ENCODE measurements around the gene NEXN. TPM values are rescaled to one million over a fixed set of nuclear protein-coding genes. Genes with fewer than 3 reads are reported as not detected.

NEXN gene
- total and polyA plus RNA-seq, 2 of the 13 experiments (the other 11 are each of a cell fraction or from before 2014, with no cell fraction given), result 0.07 to 0.97 TPM

- TF ChIP-seq CSRNP2 (CRISPR knock-in tag; conservative IDR thresholded peaks at IDR 0.05; ENCODE audit: low read depth), result no peak
- TF ChIP-seq MEF2D (CRISPR knock-in tag; IDR thresholded peaks at IDR 0.05), result no peak
- no peak for TF ChIP-seq XBP1 (CRISPR knock-in tag; IDR thresholded peaks at IDR 0.05)
- TF ChIP-seq YEATS4 (CRISPR knock-in tag; IDR thresholded peaks at IDR 0.05; ENCODE audit: borderline replicate concordance), result peak; percentile 82
- 0 out of 2 replicates have a peak, but pooled peaks have one; percentile 35 for TF ChIP-seq RNF2 (conservative IDR thresholded peaks at IDR 0.05; ENCODE audit: low read depth)
- 0 out of 2 replicates have a peak, but pooled peaks have one; percentile 11 for TF ChIP-seq ATF5 (CRISPR knock-in tag; IDR thresholded peaks at IDR 0.05; ENCODE audit: low read depth)
- TF ChIP-seq IKZF4 (CRISPR knock-in tag; IDR thresholded peaks at IDR 0.05; ENCODE audit: borderline replicate concordance, low read depth, not compliant biosample characterization), result no peak
- no peak for TF ChIP-seq CREM (IDR thresholded peaks at IDR 0.05)
- no peak for TF ChIP-seq CREM (CRISPR knock-in tag; IDR thresholded peaks at IDR 0.05)
- peak; percentile 58; the same call in 1 of the 2 replicates for TF ChIP-seq CHD4 (IDR thresholded peaks at IDR 0.05; ENCODE audit: borderline replicate concordance, low read length)
- TF ChIP-seq GMEB1 (CRISPR knock-in tag; IDR thresholded peaks at IDR 0.05; ENCODE audit: borderline replicate concordance), result peak; percentile 80; the same call in 1 of the 2 replicates
- TF ChIP-seq RBM39 (IDR thresholded peaks at IDR 0.05; ENCODE audit: low read depth, low read length, poor library complexity, severe bottlenecking), result peak; percentile 28
- no peak; the same call in 1 of the 2 replicates for TF ChIP-seq ARID3A (IDR thresholded peaks at IDR 0.05; ENCODE audit: low read depth, low read length)
- TF ChIP-seq ZNF841 (CRISPR knock-in tag; IDR thresholded peaks at IDR 0.05; ENCODE audit: borderline replicate concordance), result no peak
- no peak for TF ChIP-seq ZNF614 (CRISPR knock-in tag; IDR thresholded peaks at IDR 0.05; ENCODE audit: borderline replicate concordance)
- no peak for TF ChIP-seq IKZF1 (IDR thresholded peaks at IDR 0.05)
- TF ChIP-seq GRHL1 (CRISPR knock-in tag; conservative IDR thresholded peaks at IDR 0.05), result no peak
- TF ChIP-seq FOXP1 (IDR thresholded peaks at IDR 0.05), result no peak
- no peak for TF ChIP-seq FOXP1 (CRISPR knock-in tag; IDR thresholded peaks at IDR 0.05)
- peak; percentile 29; the same call in 1 of the 2 replicates for TF ChIP-seq ZNF607 (CRISPR knock-in tag; IDR thresholded peaks at IDR 0.05; ENCODE audit: borderline replicate concordance)
- TF ChIP-seq ZNF616 (CRISPR knock-in tag; IDR thresholded peaks at IDR 0.05; ENCODE audit: low read depth), result no peak
- no peak for TF ChIP-seq SRSF9 (IDR thresholded peaks at IDR 0.05; ENCODE audit: borderline replicate concordance, insufficient read depth, low read depth, low read length, poor library complexity, severe bottlenecking)
Observed at GRCh38 chr1:77978969-77979876, 90.8 kb downstream of the NEXN start, which contains the start of gene FUBP1 (continued).

Data from HepG2 (cell line).